HG02759 (cell line): ENCODE measurements around the gene ZFTA.

Experiments
- ATAC-seq: cut with Tn5 transposase; IDR thresholded peaks from one replicate; pipeline ENCODE4 v1.9.1; 2021; ENCODE audit warnings: mild to moderate bottlenecking, moderate library complexity; ENCODE audit not compliant: unreplicated experiment

The ZFTA gene

GRCh38 chr11:63756919-63757761 is 11.4 kb downstream of the ZFTA start:
- no peak for ATAC-seq

- ATAC-seq: no peak
Observed at GRCh38 chr11:63749624-63750023, 19.0 kb downstream of the ZFTA start.

GRCh38 chr11:63747011-63747410 is 21.6 kb downstream of the ZFTA start:
- no peak for ATAC-seq

GRCh38 chr11:63745304-63746170 is 23.0 kb downstream of the ZFTA start:
- ATAC-seq: no peak

- ATAC-seq: no peak
Observed at GRCh38 chr11:63738720-63739360, 29.7 kb downstream of the ZFTA start.

GRCh38 chr11:63737718-63738117 is 30.9 kb downstream of the ZFTA start:
- ATAC-seq: no peak

- ATAC-seq: no peak
Observed at GRCh38 chr11:63736864-63737263, 31.7 kb downstream of the ZFTA start.

- ATAC-seq: no peak
Observed at GRCh38 chr11:63729326-63729725, 39.2 kb downstream of the ZFTA start.

- no peak for ATAC-seq
Observed at GRCh38 chr11:63720611-63721010, 48.0 kb downstream of the ZFTA start.

GRCh38 chr11:63719987-63720386 is 48.6 kb downstream of the ZFTA start:
- ATAC-seq: no peak

- no peak for ATAC-seq
Observed at GRCh38 chr11:63719001-63719400, 49.6 kb downstream of the ZFTA start.
